GM12874 (cell line): Measurements from ENCODE around the gene BZW2.

Experiments
- TF ChIP-seq, protein P1 (sequence below): IDR thresholded peaks from 2 replicates; pipeline ENCODE4 v1.5.1; 2011; ENCODE audit warnings: low read depth, mild to moderate bottlenecking, control low read depth, low read length, moderate library complexity; ENCODE audit not compliant: insufficient read depth

The BZW2 gene

DNA sequence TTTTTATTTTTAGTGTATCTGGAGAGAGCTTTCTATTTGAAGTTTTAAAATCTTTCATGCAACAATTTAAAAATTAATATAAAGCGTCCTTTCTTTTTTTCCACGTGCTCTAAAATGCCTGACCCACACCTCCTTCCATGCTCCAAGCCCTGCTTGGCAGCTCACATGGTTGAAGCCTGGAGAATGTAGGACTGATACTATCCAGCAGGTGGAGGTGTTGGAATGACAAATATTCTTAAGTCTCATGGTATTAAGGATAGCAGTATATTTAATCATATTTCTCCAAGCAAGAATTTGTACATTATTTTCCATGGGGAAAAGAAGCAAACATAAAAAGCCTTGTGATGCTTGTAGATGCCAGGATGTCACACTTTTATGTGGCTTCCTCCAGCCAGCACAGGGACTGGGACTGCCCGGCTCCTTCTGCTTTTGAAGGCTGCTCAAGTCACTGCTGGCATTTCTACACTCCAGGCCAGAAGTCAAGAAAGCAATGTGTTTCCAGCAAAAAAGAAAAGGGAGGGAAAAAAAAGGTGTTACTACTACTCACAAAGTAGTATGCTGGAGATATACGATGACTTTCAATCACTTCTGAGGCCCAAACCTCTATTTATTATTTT is 49.7 kb downstream of the BZW2 start:
- TF ChIP-seq, protein P1, sequence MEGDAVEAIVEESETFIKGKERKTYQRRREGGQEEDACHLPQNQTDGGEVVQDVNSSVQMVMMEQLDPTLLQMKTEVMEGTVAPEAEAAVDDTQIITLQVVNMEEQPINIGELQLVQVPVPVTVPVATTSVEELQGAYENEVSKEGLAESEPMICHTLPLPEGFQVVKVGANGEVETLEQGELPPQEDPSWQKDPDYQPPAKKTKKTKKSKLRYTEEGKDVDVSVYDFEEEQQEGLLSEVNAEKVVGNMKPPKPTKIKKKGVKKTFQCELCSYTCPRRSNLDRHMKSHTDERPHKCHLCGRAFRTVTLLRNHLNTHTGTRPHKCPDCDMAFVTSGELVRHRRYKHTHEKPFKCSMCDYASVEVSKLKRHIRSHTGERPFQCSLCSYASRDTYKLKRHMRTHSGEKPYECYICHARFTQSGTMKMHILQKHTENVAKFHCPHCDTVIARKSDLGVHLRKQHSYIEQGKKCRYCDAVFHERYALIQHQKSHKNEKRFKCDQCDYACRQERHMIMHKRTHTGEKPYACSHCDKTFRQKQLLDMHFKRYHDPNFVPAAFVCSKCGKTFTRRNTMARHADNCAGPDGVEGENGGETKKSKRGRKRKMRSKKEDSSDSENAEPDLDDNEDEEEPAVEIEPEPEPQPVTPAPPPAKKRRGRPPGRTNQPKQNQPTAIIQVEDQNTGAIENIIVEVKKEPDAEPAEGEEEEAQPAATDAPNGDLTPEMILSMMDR: no peak

DNA sequence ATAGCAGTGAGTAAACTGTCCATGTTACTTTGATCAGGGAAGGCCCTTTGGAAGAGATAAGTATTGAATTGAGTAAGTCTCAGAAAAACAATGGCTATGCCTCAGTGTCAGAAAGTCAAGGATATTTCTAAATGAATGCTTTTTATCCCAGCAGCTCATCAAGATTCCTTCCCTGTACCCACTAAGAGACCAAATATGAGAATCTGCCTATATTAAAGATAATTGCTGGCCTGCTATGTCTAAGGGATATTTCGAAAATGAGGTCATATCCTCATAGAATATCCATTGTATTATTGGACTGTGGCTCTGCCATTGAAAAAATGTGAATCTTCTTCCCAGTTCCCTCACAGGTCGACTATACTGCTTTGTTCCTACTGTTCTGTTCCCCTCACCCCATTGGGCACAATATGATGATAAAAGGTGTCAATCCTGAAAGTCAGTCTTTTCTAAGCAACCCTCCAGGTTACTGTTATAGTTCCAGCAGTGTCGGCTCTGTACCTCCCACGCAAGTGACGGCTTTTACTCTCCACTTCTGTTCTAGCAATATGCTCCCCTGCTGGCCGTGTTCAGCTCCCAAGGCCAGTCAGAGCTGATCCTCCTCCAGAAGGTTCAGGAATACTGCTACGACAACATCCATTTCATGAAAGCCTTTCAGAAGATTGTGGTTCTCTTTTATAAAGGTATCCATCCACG is 51.7 kb downstream of the BZW2 start:
- TF ChIP-seq, protein P1: no peak

DNA sequence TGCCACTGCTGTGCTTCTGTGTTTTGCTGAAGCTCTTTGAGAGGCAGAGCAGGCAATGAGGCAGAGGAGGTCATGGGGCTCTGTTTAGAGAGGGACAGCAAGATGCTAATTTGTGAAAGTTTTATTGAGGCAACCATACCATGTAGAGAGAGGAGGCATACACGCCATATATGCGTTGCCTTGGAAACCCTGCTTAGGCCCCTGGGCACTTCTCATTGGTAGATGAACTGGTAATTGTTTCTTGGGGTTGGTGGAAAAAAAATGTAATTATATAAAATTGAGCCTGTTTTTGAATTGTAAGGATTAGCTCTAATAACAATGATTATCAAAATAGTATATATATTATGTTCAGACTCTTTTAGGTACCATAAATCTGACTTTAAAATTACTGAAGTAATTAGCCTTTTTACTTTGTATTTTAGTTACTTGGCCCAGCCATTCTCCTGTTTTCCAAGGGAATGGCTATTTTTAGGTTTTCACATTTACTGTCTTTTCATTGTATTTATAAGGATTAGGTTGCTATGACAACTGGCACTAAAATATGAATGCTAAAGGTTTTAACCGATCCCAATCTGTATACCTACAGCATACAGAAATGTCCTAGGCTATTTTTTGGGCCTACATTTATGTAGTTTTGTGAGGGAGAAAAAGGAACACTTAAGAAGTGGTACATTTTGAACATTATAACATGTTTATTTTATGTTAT is 52.4 kb downstream of the BZW2 start:
- TF ChIP-seq, protein P1: no peak

DNA sequence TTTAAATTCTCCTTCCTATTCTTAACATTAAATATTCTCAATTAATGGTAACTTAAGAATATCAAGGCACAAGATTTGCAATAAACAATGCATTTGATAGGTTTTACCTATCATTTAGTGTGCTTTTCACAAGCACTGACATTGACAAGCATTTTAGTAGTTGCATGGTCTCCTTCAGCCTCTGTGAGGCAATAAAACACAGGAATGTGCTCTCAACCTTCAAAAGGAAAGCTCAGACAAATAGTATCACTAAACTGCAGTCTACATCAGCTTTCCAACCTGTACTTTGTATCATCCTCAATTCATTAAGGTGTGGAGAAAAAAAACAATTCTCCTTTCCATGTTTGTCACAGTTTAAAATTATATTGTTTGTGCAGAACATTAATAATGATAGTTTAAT is 56.5 kb downstream of the BZW2 start:
- TF ChIP-seq, protein P1: no peak

DNA sequence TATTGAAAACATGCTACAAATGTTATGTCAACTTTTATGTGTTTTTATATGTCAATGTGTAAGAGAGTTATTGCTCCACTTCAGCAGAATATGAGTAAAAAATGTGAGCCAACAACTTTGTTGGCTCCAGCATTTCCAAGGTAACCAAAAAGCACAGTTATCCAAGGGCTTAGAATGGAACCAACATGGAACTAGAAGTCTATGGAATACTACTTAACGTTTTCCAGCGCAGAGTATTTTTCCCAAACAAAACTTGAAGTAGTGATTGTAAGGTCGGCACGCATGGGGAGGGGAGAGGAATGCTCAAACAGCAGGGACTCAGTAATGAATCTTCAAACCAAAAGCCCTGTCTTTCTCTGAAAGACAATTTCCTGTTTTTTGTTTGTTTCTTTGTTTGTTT is 62.5 kb downstream of the BZW2 start:
- TF ChIP-seq, protein P1: no peak

DNA sequence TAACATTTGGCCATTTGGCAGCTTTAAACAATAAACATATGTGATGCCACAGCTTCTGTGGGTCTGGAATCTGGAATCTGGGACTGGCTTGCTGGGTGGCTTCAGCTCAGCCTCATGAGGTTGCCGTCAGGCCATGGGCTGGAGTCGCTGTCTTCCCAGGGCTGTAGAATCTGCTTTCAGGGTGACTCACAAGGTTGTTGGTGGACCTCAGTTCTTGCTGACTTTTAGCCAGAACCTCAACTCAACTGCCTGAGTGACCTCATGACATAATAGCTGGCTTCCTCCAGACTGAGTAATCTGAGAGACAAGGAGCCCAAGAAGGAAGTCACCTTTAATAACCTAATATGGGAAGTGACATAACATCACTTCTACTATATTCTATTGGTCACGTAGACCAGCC is 63.0 kb downstream of the BZW2 start:
- TF ChIP-seq, protein P1: no peak

DNA sequence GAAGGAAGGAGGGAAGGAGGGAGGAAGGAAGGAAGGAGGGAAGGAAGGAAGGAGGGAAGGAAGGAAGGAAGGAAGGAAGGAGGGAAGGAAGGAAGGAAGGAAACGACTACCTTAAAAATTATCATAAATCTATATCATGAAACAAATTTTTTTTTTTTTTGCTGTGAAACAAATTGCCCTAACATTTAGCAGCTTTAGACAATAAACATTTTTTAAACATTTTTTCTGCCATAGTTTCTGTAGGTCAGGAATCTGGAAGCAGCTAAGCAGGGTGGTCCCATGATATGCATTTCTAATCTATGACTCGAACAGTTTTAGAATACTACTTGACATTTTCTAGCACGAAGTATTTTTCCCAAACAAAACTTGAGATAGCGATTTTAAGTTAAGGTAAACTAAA is 64.7 kb downstream of the BZW2 start:
- TF ChIP-seq, protein P1: no peak
